Measurements from ENCODE around the gene LTBP1.
"Not testable (repeated sequence)": the region's sequence is repeated elsewhere in the genome, so short reads cannot be mapped to it uniquely, and the experiment has no call there.

The LTBP1 gene

DNA sequence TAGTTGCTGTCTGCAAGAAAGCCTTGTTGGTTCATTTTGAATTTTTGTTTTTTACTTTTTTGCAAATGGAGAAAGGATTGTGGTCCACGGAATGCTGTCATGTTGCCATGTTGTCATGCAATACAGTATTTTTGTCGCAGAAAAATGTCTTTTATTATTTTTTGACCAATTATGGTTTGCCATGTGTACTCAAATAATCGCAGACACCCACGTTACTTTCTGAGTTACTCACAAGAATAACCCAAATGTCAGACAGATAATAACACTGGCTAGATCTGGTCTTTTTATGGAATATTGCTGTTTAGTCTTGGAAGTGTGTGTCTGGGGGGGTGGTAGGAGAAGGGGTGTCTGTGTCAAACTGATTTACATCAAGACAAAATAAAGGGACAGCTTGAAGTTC is 188.9 kb downstream of the LTBP1 start:
- no peak for DNase-seq (ENCODE audit: low read depth in 1 of 2, low spot score in 1 of 2)

GRCh38 chr2:33136056-33136455 is 189.3 kb downstream of the LTBP1 start:
- DNase-seq (ENCODE audit: low read depth in 1 of 2, low spot score in 1 of 2): no peak

DNA sequence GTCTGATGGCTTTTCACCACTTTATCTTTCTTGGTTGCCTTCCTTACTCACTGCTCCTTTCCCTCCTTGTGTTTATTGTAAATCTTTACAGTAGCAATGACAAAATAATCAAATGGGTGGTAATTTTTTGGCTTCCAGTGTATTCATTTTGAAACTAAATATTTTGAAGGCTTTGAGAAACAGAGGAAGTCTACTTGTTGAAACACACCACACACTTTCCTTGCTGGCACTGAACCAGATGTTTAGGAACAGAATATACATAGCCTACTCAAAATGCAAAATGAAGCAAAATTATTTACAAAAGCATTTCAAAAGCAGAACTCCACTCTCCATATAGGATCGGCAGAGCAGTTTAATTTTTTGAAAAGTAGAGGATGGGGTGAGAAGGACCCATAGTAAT is 189.8 kb downstream of the LTBP1 start:
- DNase-seq (ENCODE audit: low read depth in 1 of 2, low spot score in 1 of 2): no peak

DNA sequence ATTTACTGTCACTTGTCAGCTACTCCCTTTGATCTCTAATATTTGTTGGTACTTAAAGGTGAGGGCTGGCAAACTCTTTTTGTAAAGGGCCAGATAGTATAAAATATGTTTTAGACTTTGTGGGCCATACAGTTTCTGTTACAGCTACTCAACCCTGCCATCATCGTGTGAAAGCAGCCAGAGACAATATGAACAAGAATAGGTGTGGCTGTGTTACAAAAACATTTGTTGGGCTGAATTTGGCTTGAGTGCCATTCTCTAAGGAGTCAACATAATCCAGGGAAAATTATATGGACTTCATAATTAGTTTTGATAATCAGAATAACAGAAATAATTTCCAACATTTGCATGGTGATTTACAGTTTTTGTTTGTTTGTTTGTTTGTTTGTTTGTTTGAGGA is 190.6 kb downstream of the LTBP1 start:
- no peak for DNase-seq (ENCODE audit: low read depth in 1 of 2, low spot score in 1 of 2)

DNA sequence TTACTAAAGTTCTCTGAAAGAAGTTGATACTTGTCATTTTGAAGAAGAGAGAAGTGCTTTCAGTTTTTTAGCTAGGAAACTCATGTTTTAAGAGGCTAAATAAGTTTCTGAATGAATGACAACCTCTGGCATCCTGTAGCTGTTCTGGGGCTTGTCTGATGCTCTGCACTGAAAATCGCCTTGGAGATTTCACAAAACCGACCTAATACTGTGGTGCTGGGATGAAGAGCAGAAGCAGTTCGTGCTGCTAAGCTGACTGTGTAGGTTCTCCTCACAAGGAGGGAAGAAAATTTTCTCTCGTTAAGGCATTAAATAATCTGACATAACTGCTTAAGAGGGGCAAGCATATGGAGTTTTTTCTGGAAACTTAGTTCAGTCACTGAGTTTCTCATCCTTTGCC is 193.2 kb downstream of the LTBP1 start:
- DNase-seq (ENCODE audit: low read depth in 1 of 2, low spot score in 1 of 2): no peak

GRCh38 chr2:33141476-33141875 is 194.7 kb downstream of the LTBP1 start:
- no peak for DNase-seq (ENCODE audit: low read depth in 1 of 2, low spot score in 1 of 2)

- no peak for DNase-seq (ENCODE audit: low read depth in 1 of 2, low spot score in 1 of 2)
These were observed 196.1 kb downstream of the LTBP1 start for GRCh38 chr2:33142810-33143209.

GRCh38 chr2:33144243-33144642 is 197.5 kb downstream of the LTBP1 start:
- DNase-seq (ENCODE audit: low read depth in 1 of 2, low spot score in 1 of 2): no peak

GRCh38 chr2:33145459-33145858 is 198.7 kb downstream of the LTBP1 start:
- no peak for DNase-seq (ENCODE audit: low read depth in 1 of 2, low spot score in 1 of 2)

DNA sequence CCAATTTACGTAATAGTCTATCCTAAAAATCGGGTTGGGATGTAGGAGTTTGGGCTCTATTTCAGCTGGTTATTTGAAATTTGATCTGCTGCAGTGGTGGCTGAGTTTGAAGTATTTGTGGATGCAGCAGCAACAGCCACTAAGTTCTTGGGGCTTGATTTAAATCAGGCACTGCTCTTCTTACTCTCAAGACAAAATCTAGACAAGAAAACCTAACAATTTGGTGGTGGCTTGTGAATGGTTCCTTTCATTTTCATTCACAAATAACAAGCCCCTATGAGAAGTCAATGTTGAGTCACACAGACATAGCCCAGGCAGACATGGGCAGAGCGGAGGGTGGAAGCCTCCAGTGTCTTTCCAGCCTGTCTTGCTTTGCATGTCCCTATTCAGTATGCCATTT is 199.3 kb downstream of the LTBP1 start:
- no peak for DNase-seq (ENCODE audit: low read depth in 1 of 2, low spot score in 1 of 2)

- DNase-seq (ENCODE audit: low read depth in 1 of 2, low spot score in 1 of 2): no peak
These were observed 206.3 kb downstream of the LTBP1 start for GRCh38 chr2:33153008-33153407.

DNA sequence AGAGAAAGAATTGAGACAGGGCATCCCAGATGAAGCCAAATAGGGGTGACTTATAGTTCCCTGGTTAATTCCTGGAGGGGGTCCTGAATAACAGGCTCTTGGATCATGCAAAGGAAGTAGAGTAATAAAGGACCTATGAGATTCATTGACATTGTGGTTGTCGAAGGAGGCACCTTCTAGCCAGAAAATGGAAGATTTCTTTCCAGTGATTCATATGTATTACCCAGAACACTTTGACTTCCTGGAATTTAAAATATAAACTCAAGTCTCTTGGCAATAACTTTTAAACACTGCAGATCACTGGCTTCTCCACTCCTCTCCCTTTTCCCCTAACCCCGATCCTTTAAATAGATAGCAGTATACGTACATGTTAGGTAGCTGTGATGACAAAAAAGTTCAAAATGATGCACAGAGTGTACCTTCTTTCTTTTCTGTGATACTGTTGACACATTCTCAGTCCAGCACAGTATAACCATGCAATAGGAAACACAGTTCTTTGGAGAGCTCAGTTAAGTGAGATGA is 211.8 kb downstream of the LTBP1 start:
- no peak for DNase-seq (ENCODE audit: low read depth in 1 of 2, low spot score in 1 of 2)

DNA sequence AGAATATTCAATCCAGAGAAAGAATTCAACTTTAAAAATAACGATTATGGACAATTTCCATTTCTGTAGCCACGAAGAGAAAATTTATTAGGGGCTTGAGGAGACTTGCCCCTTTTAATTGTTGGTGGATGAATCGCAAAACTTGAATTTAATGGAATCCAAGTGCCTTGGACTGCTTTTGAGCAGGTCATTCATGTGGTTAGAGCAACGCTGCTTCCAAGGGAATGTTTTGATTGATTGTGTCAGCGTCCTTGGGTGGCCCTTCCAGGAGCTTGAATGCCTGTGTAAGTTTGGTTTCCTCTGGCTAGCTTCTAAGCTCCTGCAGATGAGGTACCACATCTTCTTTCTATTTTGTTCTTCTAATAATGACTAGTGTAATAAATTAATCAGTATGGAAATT is 213.4 kb downstream of the LTBP1 start:
- no peak for DNase-seq (ENCODE audit: low read depth in 1 of 2, low spot score in 1 of 2)

DNA sequence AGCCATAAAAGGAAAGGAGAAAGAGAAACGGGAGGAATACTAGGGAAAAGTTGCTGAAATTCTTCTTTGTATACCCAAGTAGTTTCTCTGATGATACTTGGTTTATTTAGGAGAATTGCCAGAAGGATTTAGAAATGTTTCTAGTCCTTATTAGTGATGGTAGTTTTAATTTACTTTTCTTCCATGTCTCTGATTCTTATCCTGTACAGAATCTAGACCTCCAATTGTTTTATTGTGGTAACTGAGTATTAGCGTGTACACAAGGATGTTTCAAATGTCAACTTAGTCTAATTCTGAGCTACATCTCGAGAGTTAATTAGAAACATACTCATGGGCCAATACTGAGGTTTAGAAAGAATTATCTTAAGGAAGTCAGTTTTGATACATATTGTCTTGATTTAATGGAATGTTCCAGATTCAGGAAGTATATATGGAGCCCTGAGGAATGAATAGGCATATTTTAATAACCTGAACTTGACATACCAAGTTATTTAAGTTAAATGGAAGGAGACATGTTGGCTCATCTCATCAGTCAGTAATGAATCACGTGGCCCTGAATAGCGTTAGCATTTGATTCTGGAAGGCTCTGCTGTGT is 219.6 kb downstream of the LTBP1 start:
- no peak for DNase-seq (ENCODE audit: low read depth in 1 of 2, low spot score in 1 of 2)

DNA sequence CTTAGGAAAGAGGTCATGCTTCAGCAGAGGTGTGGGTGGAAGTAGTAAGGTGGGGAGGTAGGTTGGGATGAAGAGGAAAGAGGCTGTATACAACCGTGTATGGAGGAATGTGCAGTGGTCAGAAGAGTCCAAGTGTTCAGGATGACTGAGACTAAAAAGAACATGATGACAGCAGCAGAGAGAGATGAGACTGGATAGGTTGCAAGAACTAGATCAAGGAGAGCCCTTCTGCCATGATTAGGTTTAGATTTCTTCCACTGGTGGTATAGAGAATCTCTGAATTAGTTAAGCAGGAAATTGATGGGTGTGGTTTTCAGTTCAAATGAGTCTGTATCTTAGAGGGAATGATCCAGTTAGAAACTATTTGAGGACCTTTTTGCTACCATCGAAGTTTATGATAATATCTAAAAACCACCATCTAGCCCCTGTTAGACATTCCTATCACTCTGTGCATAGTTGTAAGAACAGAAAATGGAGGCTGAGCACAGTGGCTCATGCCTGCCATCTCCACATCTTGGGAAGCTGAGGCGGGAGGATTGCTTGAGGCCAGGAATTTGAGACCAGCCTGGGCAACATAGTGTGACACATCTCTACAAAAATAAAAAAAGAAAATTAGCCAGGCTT is 221.0 kb downstream of the LTBP1 start:
- DNase-seq (ENCODE audit: low read depth in 1 of 2, low spot score in 1 of 2): no peak

DNA sequence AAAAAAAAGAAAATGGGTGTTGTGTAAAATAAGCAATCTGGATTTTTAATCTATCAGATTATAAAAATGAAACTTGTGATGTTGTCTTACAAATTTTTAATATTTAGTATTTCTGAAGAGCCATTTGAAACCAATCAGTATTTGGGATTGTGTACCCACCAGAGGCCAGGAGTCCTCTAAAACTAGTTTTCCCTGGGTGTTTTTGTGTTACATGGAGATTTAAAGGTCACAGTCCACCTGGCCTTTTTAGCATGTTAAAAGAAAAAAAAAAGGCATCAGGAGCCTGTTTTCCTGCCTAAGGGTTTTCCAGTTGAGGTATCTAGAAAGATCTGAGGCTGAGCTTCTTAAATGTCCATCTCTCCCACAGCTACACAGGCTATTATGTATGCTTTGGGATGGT is 221.7 kb downstream of the LTBP1 start:
- no peak for DNase-seq (ENCODE audit: low read depth in 1 of 2, low spot score in 1 of 2)

DNA sequence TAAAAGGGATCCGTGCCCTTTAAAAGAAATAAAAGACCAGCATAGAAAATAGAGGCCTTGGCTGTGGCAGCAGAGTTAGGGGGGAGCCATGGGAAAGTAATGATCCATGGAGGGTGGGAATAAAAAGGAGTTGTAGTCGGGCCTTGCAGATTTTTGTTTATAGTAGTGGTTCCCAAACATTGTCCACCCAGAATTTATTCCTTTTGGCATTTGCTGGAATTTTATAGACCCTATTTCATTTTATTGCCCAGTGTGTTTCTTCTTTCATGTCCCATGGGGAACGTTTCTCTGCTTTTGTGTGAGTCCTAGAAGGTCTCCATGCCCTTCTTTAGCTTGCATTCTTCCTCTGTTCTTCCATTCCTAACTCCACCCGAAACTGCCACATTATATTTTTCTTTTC is 222.2 kb downstream of the LTBP1 start:
- no peak for DNase-seq (ENCODE audit: low read depth in 1 of 2, low spot score in 1 of 2)

DNA sequence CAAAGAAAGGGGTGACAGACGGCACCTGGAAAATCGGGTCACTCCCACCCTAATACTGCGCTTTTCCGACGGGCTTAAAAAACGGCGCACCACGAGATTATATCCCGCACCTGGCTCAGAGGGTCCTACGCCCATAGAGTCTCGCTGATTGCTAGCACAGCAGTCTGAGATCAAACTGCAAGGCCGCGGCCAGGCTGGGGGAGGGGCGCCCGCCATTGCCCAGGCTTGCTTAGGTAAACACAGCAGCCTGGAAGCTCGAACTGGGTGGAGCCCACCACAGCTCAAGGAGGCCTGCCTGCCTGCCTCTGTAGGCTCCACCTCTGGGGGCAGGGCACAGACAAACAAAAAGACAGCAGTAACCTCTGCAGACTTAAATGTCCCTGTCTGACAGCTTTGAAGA is 223.5 kb downstream of the LTBP1 start:
- not testable (repeated sequence) for DNase-seq (ENCODE audit: low read depth in 1 of 2, low spot score in 1 of 2)

- DNase-seq (ENCODE audit: low read depth in 1 of 2, low spot score in 1 of 2): no peak
These were observed 230.9 kb downstream of the LTBP1 start for GRCh38 chr2:33177627-33178026.

GRCh38 chr2:33178209-33178608 is 231.5 kb downstream of the LTBP1 start:
- no peak for DNase-seq (ENCODE audit: low read depth in 1 of 2, low spot score in 1 of 2)

DNA sequence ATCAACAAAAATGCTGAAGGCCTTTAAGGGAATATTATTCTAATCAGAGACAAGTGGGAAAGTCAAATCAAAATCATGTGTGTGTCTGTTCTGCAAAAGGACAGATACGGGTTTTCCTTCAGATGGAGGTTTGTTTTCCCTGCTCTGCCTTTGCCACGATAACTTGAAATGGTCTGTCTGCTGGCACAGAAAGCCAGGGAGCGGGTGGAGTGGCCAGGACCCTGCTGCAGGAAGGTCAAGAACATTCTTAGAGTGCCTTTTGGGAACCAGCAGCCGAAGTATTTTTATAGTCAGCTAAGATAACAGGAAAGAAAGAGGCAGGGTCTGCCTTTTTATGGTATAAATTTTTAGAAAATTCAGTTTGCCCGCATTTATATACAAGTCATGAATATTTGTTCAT is 234.2 kb downstream of the LTBP1 start:
- DNase-seq (ENCODE audit: low read depth in 1 of 2, low spot score in 1 of 2): no peak

DNA sequence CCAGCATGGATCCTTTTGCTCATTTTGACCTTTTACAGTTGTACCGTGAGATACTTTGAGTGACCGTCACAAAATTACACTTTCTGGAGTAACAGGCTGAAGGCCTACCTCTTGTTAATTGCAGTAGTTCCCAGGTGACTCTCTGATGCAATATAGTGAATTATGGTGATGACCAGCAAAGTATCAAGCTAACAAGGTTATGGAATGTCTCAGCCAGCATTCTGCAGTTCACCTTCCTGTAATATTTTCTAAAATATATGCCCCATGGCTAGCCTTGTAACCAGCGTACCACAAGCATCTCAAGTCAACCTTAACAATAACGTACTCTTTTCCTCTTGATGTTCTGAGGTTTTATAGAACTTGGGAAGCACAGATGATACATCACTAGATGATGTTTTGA is 234.7 kb downstream of the LTBP1 start:
- DNase-seq (ENCODE audit: low read depth in 1 of 2, low spot score in 1 of 2): no peak

DNA sequence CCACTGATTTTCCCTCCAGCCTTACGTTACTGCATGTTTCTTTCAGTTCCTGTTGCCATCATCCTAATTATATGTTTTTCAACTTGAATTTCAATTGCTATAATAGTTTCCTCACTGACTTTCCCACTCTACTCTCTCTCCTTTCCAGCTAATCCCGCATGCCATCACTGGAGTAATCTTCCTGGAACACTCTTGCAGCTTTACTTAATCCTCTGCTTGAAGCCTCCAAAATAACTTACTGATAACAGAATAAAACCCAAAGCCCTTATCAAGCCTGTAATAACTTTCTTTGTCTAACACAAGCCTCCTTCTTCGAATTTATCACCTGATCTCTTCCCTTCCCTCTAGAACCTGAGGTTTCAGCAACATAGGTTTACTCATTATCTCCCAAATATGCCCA is 237.3 kb downstream of the LTBP1 start:
- DNase-seq (ENCODE audit: low read depth in 1 of 2, low spot score in 1 of 2): no peak
